GM12801 (cell line): ENCODE data around the gene MAP3K14.

ENCODE experiments used
- CTCF ChIP-seq: IDR thresholded peaks from one replicate; pipeline ENCODE4 v1.5.1; 2011; ENCODE audit warnings: control low read depth; ENCODE audit not compliant: insufficient read length; ENCODE audit errors: extremely low read depth

MAP3K14 gene

GRCh38 chr17:45312477-45313420 is 4.1 kb downstream of the MAP3K14 start:
- TF ChIP-seq CTCF = no peak

- no peak for TF ChIP-seq CTCF
Observed at GRCh38 chr17:45311760-45312476, 4.9 kb downstream of the MAP3K14 start.

GRCh38 chr17:45311401-45311759 is 5.4 kb downstream of the MAP3K14 start:
- TF ChIP-seq CTCF = no peak

- TF ChIP-seq CTCF = no peak
Observed at GRCh38 chr17:45310380-45311324, 6.2 kb downstream of the MAP3K14 start.

- no peak for TF ChIP-seq CTCF
Observed at GRCh38 chr17:45309400-45309799, 7.4 kb downstream of the MAP3K14 start.

GRCh38 chr17:45308840-45309239 is 8.0 kb downstream of the MAP3K14 start:
- no peak for TF ChIP-seq CTCF

GRCh38 chr17:45308016-45308365 is 8.8 kb downstream of the MAP3K14 start:
- no peak for TF ChIP-seq CTCF
